Tibial nerve (tissue), 4 donors: ENCODE results near the gene YEATS4.

Experiments used
- CTCF ChIP-seq, 5 experiments: fragments of 200-600 bp in 3 of 5; fragments of 450-650 bp in 2 of 5; sonication (generic) in 3 of 5; IDR thresholded peaks; one replicate each; pipeline ENCODE4 v1.5.1; 2016 to 2019; ENCODE audit warnings: antibody characterized with exemption in 5 of 5, mild to moderate bottlenecking in 3 of 5, moderate library complexity in 2 of 5
- EP300 ChIP-seq, 2 donors: sonication (generic); formaldehyde crosslinking; IDR thresholded peaks; one replicate each; pipeline ENCODE4 v1.6.1; 2017; ENCODE audit warnings: antibody characterized with exemption in 2 of 2, mild to moderate bottlenecking in 1 of 2
- POLR2A ChIP-seq, 2 donors: fragments of 450-650 bp; IDR thresholded peaks; one replicate each; pipeline ENCODE4 v1.6.1; 2017; ENCODE audit warnings: antibody characterized with exemption in 2 of 2, mild to moderate bottlenecking in 2 of 2, moderate library complexity in 2 of 2

GRCh38 chr12:69404851-69405565, 45.5 kb downstream of the YEATS4 start:
- TF ChIP-seq CTCF (IDR thresholded peaks at IDR 0.05) (no peak), POLR2A (IDR thresholded peaks at IDR 0.05) (no peak), EP300 (IDR thresholded peaks at IDR 0.05) (no peak)
